ENCODE results near the gene ATP6V1G2. TPM values are rescaled to one million over a fixed set of nuclear protein-coding genes. Genes with fewer than 3 reads are reported as not detected.

The ATP6V1G2 gene
- total and polyA plus RNA-seq, 2 of the 8 experiments (the other 6 are each of a cell fraction or from before 2014, with no cell fraction given) = 3.0 to 5.7 TPM

DNA sequence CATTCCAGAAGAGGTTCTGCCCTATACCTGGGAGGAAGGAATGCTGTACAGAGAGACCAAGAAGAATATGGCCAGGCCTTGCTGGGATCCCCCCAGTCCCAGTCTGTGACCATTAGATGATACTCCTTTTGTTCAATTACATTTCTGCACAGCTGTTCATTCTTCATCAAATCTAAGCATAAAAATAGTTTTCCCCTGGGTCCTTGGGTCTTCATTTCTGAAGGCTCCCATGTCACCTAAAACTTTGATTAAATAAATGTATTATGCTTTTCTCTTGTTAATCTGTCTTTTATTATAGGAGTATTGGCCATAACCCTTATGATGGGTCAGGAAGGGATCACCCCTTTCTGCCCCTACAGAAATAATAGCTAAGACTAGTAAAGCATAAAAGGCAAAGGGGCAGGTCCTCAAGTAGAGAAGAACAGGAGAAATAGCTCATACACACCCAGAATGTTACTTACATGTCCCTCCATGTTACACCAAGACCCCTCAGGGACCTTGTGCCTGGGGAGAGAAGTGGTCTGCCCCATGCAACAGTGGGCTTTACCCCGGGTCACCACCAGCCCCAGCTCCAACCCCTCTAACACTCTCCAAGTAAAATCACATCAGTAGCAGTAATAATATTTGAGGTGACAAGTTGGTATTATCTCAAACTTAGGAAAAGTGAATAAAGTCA, 23.6 kb upstream of the ATP6V1G2 start:
- Histone ChIP-seq H2AK5ac (ENCODE audit: low read depth, low read length) (no peak overlapping the region), H3K9ac (replicated peaks in 1 of 4; ENCODE audit: extremely low read depth in 1 of 4, low read depth in 3 of 4, low read length in 3 of 4) (no peak overlapping the region), H3K4me3 (ENCODE audit: extremely low read depth in 1 of 4, insufficient read depth in 2 of 4, low read depth in 3 of 4, low read length in 4 of 4) (no peak overlapping the region), H3K36me3 (ENCODE audit: control insufficient read depth in 2 of 4, insufficient read depth in 4 of 4, low read length in 3 of 4) (no peaks in the 10 kb centered on the region), H3K23ac (ENCODE audit: insufficient read length) (no peak overlapping the region), H3K9me3 (ENCODE audit: insufficient read depth in 2 of 2, low read depth in 1 of 2, low read length in 1 of 2) (no peaks in the 10 kb centered on the region), H2BK15ac (ENCODE audit: low read length) (no peak overlapping the region), H3K56ac (replicated peaks; ENCODE audit: insufficient read length, low read depth, low read length) (no peak overlapping the region), H4K5ac (ENCODE audit: insufficient read length, low read depth, low read length) (no peak overlapping the region), H3K18ac (ENCODE audit: extremely low read depth, low read length) (no peak overlapping the region), H2AFZ (ENCODE audit: low read length) (no peak overlapping the region), H3K4ac (replicated peaks; ENCODE audit: insufficient read length, low read depth, low read length) (no peak overlapping the region), H4K20me1 (replicated peaks in 1 of 2; ENCODE audit: control insufficient read depth in 1 of 2, insufficient read depth in 2 of 2, low read length in 2 of 2) (no peaks in the 10 kb centered on the region), H3K4me2 (ENCODE audit: insufficient read depth in 1 of 2, low read depth in 2 of 2, low read length in 2 of 2) (no peak overlapping the region), H2BK120ac (replicated peaks; ENCODE audit: low read depth, low read length) (no peak overlapping the region), H3K4me1 (replicated peaks in 1 of 4; ENCODE audit: control insufficient read depth in 3 of 4, insufficient read depth in 4 of 4, low read length in 3 of 4) (no peaks in the 10 kb centered on the region; a peak in 2 of 7 replicates), H3K79me2 (ENCODE audit: control insufficient read depth in 1 of 2, insufficient read depth in 2 of 2, low read length in 2 of 2) (no peaks in the 10 kb centered on the region), H4K8ac (ENCODE audit: extremely low read depth, insufficient read depth, low read length) (no peak overlapping the region), H2BK5ac (ENCODE audit: low read depth, low read length) (no peak overlapping the region), H3K27me3 (replicated peaks in 1 of 4; ENCODE audit: control insufficient read depth in 3 of 4, extremely low read depth in 1 of 4, insufficient read depth in 3 of 4, low read length in 3 of 4) (no peaks in the 10 kb centered on the region), H2BK12ac (ENCODE audit: low read depth, low read length) (no peak overlapping the region), H3K79me1 (ENCODE audit: low read depth, low read length) (no peaks in the 10 kb centered on the region), H3K23me2 (ENCODE audit: low read depth, low read length) (peaks cover 3% of the 10 kb centered on the region; the same call in 1 of the 2 replicates), H2BK20ac (ENCODE audit: low read length) (no peak overlapping the region), H4K91ac (replicated peaks; ENCODE audit: insufficient read length, low read length) (no peak overlapping the region), H3K14ac (ENCODE audit: insufficient read length) (no peak overlapping the region), H3K27ac (ENCODE audit: low read depth, low read length) (no peak overlapping the region)
- FAIRE-seq = no peak
- DNase-seq (ENCODE audit: low read depth in 1 of 2, low spot score in 2 of 2) = no peak
- WGBS, 2 experiments (ENCODE audit: extremely low coverage in 1 of 2, insufficient coverage in 1 of 2, insufficient read length in 1 of 2, insufficient replicate concordance in 2 of 2, low coverage in 1 of 2, low lambda C conversion rate in 2 of 2, missing lambda C conversion rate in 1 of 2) = 100% methylated on average over 1 of the region's 1 CpG; no CpG with 5 or more reads in 1 of the 2 experiments
- ChIA-PET CTCF (ENCODE audit: partially characterized antibody) (interaction anchor here (1.3 to 4.9 kb wide), 6 partner anchors 10 to 31 kb away, joined by 3 to 47 read pairs (median 14); partner anchors contain the start of genes LST1 and LTB), POLR2A (ENCODE audit: partially characterized antibody) (interaction anchor here (0.6 to 2.6 kb wide), 7 partner anchors 14 to 82 kb away, joined by 3 to 8 read pairs (median 3); partner anchors contain the start of gene BAG6)
- no peak for TF ChIP-seq ASH2L (IDR thresholded peaks at IDR 0.05; ENCODE audit: low read length)
- TF ChIP-seq, protein P1, sequence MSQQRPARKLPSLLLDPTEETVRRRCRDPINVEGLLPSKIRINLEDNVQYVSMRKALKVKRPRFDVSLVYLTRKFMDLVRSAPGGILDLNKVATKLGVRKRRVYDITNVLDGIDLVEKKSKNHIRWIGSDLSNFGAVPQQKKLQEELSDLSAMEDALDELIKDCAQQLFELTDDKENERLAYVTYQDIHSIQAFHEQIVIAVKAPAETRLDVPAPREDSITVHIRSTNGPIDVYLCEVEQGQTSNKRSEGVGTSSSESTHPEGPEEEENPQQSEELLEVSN (IDR thresholded peaks at IDR 0.05) = no peak

All from H1 (cell line).